ENCODE data around the gene LTB4R.

LTB4R gene

DNA sequence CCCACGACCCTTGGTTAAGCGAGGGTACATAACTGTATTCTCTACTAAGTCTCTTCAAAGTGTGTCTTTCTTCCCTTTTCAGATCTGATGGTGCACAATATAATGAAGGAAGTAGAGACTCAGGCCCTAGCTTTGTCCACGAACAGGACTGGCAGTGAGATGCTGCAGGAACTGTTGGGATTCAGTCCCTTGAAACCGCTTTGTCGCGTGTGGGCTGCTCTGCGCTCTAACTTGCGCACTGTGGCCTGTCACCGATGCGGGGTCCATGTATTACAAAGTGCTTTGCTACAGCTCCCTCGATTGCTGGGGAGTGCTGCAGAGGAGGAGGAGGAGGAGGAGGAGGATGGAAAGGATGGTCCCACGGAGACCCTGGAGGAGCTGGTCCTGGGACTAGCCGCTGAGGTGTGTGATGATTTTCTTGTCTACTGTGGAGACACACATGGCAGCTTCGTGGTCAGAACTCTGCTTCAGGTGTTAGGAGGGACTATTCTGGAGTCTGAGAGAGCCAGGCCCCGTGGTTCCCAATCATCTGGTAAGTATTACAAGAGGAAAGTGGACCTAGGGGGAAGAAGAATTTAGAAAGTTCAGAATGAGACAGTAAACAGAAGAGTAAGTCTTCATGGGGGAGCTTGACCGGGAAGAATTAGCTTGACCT is 10.8 kb upstream of the LTB4R start:
- DNase-seq (ENCODE audit: low read depth): no peak

DNA sequence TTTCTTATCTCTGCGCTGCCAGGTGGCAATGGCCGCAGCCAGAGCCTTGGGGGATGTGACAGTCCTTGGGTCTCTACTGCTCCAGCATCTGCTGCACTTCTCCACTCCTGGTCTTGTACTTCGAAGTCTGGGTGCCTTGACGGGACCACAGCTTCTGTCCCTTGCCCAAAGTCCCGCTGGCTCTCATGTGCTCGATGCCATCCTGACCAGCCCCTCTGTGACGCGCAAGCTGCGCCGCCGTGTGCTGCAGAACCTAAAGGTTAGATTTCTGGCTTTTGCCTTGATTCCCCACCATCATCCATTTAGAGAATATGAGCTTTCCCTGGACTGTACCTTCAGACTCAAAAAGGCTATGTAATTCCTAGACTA is 7.3 kb upstream of the LTB4R start:
- no peak for DNase-seq (ENCODE audit: low read depth)

DNA sequence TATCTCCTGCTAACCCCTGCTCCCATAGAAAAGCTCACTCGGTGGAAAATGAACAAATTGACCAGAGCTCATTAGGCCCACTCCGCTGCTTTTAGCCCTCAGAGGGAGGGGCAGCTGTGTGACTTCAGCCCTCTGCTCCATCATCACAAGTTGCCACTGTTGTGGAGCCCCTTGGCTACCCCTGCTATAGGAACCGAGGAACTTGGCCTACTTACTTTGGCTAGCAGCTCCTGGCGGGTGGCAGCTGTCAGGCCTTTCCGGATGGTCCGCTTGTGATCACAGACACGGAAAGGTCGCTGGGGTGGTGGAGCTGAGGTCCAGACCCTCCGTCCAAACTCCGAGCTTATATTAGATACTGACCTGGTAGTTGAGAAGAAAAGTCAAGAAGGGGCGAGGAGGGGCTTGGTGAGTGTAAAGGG is 4.1 kb upstream of the LTB4R start:
- DNase-seq (ENCODE audit: low read depth): no peak

DNA sequence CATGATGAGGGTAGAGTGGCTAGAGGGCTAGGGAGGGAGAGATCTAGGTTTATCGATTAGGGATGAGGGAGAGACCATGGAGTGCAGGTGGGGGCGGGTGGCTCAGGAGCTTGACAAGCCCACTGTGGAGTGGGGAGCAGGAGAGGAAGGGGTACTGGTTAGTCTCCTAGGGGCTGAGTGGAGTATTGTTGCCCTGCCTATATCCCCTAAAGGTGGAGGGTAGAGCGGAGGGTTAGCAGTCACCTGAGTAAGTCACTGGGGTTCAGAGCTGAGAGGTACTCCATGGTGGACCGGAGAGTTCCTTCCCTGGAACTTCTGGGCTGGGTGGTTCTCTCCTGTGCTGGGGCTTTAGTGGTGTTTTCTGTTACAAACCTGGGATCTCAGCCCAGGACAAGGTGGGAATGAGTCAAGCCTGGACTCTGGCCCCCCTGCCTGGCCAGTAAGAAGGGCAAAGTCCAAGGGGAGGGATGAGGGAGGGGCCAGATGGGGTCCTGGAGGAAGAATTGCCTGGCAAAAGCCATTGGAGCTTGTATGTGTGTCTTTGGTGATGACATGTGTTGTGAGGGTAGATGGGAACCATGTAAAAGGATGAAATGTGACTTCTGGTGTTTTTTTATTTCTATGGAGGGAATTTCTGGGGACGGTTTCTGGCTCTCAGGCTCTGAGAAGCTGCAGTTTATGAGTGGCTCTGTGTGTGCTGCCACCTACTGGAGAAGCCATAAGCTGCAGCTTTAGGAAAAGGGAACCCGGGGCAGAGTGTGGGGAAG is 3.5 kb upstream of the LTB4R start, which contains the start of gene CIDEB:
Gene CIDEB (minus strand): TSS at position 403 of the 767 bp plus-strand sequence. CDS start 119 bp downstream, at position 284.
- DNase-seq (ENCODE audit: low read depth): peak; percentile 34

DNA sequence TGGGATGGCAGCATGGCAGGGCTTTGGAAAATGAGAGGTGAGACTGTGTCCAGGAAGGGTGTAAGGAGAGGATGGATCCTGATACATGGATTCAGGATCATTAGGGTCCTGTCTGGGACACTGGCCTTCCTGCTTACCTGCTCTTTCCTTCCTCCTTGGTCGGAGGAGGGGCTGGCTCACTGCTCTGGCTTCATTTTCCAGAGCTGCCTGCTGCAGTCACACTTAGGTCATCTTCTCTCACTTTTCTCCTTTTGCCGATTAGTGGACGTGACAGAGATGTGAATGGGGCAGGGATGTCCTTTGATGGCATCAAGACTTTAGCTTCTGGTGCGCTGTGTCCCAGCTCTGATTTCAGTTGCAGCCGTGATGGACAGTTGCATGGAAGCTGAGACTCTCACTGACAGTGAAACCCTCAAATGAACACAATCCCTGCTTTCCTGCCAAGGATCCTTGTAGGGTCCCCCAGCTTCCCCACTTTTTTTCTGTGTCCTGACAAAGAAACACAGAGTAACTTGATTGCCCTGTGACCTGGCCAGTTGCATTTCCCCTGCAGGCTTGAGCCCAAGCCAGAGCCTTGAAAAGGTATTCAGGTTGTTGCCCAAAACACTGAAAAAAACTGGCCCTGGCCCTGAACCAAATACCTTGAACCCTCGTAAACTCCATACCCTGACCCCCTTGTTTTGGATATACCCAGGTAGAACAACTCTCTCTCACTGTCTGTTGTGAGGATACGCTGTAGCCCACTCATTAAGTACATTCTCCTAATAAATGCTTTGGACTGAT is 2.8 kb upstream of the LTB4R start:
- DNase-seq (ENCODE audit: low read depth): no peak

DNA sequence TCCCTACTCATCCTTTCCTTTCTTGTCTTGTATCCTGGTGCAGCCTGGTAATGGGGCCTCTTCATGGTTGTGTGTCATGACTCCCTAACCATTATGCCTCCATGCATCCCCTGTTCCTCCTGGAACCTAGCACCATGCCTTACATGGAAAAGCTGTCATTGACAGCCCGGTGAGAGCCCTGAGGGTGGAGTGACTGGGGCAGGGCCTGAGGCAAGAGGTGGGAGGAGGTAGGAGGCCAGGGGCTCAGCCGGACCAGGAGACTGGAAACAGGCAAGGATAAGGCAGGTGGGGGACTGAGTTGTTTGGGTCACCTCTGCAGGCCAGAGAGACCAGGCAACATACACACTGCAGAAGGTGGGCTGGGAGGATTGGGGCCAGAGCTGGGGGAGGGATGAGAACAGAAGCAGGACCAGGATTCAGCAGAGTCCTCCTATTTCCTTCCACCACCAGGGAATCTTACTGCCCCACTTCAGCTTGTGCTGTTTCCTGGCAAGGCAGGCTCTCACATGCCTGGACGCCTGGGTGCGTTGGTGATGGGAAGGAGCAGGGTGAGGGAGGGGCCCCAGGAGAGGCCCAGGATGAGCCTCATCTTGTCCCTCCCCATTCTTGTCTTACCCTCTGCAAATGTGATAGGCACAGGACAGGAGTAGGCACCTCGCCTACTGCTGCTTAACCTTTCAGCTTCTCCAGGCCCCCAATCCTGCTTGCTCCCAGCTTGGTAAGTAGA is 1.6 kb upstream of the LTB4R start, which contains the start of gene LTB4R2:
Gene LTB4R2 (plus strand): TSS at position 603 of the 727 bp plus-strand sequence. CDS start 525 bp downstream, outside the sequence.
- DNase-seq (ENCODE audit: low read depth): no peak

DNA sequence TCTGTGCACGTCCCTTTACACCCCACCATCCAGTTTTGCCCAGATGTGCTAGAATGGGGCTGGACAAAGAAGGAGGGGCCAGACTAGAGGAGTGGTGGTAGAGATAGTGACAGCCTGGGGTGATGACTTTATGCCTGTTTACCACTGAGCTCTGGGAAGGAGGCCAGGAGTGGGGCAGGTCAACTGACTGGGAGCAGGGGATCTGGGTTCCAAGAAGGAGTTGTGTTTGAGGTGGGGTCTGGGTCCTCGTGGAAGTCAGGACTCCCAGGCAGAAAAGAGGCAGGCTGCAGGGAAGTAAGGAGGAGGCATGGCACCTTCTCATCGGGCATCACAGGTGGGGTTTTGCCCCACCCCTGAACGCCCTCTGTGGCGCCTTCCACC is 1.0 kb upstream of the LTB4R start:
- no peak for DNase-seq (ENCODE audit: low read depth)

DNA sequence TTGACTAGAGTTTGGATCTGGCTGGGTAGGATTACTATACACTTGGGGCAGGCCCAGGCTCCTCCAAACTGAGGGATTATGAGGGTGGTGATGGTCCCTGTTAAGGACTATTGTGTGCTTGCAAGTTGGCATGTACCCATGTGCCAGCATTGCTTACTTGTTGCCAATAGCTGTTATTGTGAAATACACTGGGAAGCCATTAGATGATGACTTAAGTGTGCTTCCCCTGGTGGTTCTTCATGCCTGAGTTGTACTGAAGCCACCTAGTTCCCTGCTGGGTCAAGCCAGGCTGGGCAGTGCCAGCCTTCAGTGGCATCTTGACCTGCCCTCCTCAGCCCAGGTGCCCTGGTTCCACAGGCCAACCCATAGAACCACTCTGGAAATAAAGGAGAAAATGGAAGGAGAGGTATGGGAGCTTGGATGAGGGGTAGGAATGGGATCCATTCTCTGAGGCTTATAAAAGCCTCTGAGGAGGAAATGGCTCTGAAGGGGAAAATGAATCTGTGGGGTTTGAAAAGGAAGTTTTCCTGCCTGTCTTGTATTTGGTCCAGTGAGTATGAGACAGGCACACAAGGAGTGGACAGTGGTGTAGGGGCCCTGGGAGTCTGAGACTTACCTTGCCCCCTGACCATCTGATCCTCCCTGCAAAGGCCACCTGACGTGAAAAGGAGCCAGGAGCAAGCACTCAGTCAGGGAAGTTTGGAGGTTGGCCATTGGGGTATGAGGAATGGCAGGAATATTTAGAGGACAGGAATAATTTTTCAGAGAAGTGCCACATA is 724 bp downstream of the LTB4R start:
- peak; percentile 81 for DNase-seq (ENCODE audit: low read depth)

DNA sequence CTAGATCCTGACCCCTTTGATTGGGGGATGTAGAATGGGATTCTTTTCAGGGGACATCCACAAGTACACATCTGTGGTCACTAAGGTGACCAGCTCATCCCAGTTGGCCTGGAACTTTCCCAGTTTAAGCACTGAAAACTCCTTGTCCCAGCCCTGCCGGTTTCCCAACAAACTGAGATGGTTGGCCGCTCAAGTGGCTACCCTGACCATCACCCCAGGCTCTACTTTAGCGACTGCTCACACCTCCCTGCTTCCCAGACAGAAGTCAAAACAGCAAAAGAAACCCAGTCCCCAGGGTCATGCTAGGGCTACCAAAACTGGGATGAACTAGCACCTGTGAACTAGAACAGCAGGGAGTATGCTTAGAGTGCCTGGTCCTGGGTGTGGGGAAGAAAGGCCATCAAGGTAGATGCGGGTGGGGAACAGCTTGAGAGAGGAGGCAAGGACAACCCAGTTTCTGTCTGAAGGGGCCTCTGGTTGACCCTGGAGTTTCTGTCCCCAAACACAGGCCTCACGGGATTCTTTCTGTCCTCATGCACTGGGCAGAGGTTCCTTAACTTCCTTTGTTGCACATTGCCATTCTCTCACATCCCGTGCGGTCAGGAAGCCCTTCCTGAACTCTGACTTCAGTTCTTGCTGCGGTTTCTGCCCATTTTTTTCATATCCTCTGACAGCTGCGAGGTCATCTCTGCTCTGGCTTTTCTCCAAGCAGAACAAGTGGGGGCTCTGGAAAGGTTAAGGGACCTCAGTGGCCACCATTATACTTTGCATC is 1.6 kb downstream of the LTB4R start:
- DNase-seq (ENCODE audit: low read depth): no peak

DNA sequence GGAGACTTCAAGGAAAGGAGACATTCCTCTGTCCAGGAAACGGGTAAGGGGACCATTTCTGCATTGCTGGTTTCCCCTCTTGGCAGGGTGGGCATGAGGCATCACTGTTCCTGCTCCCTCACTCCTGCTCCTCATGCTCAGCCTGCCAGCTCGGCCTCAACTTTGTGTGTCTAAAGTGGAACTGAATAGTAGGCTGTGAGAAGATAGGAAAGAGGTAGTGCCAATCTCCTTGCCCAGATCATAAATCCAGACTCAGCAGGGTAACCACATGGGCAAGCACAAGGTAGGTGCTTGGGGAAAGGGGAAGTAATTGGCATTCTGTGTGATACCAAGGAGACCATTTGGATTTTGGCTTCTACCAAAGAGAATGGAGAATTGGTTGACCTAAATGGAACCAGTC is 2.6 kb downstream of the LTB4R start:
- DNase-seq (ENCODE audit: low read depth): no peak

DNA sequence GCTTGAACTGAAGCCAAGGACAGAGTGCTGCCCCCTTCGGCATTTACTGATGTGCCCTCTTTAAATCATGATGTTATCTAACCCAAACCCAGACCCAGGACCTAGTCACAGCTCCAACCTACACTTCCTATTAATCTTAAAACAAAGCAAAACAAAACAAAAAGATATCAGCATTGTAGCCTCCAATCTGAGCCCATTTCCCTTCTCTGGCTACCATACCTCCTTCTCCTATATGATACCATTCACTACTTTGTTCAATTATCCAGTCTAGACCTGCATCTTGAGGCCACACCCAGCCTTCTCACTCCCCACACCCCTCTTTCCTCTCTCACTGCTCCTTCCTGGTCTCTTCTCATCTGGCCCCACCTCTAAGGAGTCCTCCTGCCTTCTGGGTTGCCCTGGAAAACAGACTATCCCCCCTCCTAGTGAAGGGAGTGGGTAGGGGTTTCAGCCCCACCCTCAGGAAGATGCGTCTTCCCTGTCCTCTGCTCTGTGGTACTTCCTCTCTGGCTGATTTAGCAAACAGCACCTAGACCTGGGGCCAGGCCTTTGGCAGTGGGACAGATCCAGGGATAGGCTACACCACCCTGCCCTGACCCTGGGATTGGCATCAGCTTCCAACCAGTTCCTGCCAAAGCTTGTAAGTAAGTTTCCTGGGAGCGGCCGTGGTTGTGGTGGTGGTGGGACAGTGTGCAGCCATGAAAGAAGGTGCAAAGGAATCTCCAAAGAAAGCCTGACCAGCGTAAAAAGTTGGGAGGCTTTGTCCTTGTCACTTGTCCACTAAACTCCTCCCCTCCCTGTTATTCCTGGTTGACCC is 3.3 kb downstream of the LTB4R start:
- DNase-seq (ENCODE audit: low read depth): no peak

DNA sequence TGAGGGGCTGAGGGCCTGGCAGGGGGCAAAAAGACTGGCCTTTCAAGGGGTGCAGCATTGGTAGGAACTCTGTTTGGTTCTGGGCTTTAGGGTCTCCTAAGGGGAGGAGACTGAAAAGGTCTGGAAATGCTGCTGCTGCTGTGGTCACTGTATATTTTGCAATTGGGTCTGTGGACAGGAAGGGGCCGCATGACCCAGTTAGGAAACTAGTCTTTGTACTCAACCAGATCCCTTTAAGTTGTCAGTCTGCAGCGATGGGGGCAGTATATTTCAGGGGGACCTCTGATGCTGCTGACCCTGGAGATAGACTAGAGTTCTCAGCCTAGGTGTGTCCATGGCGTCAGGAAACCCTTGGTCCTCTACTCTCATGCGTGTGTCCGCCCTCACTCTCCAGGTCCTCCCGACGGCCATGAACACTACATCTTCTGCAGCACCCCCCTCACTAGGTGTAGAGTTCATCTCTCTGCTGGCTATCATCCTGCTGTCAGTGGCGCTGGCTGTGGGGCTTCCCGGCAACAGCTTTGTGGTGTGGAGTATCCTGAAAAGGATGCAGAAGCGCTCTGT is 4.0 kb downstream of the LTB4R start:
- no peak for DNase-seq (ENCODE audit: low read depth)

DNA sequence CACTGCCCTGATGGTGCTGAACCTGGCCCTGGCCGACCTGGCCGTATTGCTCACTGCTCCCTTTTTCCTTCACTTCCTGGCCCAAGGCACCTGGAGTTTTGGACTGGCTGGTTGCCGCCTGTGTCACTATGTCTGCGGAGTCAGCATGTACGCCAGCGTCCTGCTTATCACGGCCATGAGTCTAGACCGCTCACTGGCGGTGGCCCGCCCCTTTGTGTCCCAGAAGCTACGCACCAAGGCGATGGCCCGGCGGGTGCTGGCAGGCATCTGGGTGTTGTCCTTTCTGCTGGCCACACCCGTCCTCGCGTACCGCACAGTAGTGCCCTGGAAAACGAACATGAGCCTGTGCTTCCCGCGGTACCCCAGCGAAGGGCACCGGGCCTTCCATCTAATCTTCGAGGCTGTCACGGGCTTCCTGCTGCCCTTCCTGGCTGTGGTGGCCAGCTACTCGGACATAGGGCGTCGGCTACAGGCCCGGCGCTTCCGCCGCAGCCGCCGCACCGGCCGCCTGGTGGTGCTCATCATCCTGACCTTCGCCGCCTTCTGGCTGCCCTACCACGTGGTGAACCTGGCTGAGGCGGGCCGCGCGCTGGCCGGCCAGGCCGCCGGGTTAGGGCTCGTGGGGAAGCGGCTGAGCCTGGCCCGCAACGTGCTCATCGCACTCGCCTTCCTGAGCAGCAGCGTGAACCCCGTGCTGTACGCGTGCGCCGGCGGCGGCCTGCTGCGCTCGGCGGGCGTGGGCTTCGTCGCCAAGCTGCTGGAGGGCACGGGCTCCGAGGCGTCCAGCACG is 4.7 kb downstream of the LTB4R start:
- no peak for DNase-seq (ENCODE audit: low read depth)

DNA sequence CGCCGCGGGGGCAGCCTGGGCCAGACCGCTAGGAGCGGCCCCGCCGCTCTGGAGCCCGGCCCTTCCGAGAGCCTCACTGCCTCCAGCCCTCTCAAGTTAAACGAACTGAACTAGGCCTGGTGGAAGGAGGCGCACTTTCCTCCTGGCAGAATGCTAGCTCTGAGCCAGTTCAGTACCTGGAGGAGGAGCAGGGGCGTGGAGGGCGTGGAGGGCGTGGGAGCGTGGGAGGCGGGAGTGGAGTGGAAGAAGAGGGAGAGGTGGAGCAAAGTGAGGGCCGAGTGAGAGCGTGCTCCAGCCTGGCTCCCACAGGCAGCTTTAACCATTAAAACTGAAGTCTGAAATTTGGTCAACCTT is 5.3 kb downstream of the LTB4R start:
- no peak for DNase-seq (ENCODE audit: low read depth)

DNA sequence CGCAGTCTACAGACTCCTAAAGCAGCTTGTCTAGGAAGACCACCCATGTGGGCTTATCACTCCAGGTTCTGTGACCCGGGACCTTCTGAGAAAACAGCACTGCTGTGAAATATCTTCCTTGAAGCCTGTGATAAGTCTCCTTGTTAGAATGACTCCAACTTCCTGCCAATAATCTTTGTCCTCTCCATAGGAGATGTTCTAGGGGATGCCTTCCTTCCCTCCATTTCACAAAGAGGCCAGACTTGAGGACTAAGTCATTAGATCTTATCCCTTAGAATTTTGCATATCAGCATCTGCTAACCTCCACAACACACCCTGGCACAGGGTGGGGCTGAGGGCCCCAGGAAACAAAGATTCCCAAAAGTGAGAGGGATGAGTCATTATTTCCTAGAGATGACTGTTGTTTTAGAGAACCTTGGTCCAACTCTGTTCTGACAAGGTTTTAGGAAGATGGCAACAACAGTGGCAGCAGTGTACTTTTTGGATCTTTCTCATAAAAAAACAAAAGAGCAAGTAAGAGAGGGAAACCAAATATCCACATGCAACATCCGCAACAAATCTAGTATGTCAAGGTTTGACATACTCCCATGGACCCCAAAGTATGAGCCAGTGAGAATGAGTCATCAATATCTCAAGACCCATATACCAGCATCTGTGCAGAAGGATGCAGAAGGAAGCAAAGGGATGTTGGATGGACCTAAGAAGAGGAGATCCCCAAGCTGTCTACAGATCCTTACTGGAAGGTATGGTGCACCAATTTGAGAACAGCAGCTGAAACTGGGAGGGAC is 6.0 kb downstream of the LTB4R start:
- DNase-seq (ENCODE audit: low read depth): peak; percentile 15

DNA sequence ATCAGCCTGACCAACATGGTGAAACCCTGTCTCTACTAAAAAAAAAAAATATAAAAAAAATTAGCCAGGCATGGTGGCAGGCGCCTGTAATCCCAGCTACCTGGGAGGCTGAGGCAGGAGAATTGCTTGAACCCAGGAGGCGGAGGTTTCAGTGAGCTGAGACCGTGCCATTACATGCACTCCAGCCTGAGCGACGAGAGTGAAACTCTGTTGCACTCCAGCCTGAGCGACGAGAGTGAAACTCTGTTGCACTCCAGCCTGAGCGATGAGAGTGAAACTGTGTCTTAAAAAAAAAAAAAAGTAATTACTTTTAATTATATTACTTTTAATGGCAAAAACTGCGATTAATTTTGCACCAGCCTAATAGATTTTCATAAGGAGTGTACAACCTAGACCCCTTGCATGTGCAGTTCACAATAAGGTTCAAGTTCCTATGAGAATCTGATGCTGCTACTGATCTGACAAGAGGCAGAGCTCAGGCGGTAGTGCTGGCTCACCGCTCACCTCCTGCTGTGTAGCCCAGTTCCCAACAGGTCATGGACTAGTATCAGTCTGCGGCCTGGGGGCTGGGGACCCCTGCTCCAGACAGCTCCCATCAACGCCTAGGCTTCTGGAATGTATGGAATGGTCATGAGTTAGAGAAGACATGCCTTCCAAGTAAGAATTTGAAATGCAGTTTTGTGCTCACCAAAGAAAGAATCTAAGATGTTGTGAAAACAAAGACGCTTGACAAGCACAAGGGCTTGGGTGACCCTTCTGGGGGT is 10.1 kb downstream of the LTB4R start:
- DNase-seq (ENCODE audit: low read depth): no peak

DNA sequence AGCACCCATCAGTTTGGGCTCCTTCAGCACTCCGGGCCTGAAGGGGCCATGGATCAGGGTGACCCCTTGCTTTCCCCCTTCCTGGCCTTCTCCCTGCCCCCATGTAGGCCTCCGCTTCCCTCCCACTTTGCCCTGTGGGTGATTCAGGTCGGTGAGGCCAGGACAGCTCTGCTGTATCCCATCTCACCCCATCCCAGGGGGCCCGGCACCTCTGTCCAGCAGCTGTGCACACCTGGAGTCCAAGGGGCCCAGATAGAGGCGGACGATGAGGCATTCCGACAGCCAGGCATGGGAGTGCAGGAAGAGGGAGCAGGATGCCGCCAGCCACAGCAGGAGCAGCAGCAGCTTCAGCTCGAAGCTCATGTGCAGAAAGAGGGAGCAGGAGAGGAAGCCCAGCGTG is 11.4 kb downstream of the LTB4R start:
- DNase-seq (ENCODE audit: low read depth): no peak
